HG03442 (cell line): Measurements from ENCODE around the gene RAMP3.
"Not testable (repeated sequence)": the region's sequence is repeated elsewhere in the genome, so short reads cannot be mapped to it uniquely, and the experiment has no call there.

ENCODE experiments used
- ATAC-seq: cut with Tn5 transposase; IDR thresholded peaks from one replicate; pipeline ENCODE4 v1.9.1; 2021; ENCODE audit warnings: mild to moderate bottlenecking, moderate library complexity; ENCODE audit not compliant: unreplicated experiment

The RAMP3 gene

GRCh38 chr7:45155941-45156340, 1.6 kb upstream of the RAMP3 start:
- no peak for ATAC-seq

GRCh38 chr7:45156516-45157272, 897 bp upstream of the RAMP3 start:
- ATAC-seq: no peak

DNA sequence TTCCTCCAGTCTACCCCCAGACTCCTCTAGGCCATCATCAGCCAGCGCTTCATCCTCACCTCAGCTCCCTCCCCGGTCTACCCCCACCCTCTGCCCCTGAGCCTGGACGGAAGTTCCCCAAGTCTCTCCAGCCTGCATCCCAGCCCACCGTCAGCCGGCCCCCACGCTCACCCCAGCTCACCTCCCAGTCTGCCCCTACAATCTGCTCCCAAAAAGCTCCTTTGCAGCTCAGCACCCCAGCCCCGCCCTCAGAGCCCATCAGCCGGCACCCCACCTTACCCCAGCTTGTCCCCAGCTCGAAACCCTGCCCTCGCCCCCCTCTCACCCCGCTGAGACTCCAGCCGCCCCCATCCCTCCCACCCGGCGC, 322 bp upstream of the RAMP3 start:
- no peak for ATAC-seq

DNA sequence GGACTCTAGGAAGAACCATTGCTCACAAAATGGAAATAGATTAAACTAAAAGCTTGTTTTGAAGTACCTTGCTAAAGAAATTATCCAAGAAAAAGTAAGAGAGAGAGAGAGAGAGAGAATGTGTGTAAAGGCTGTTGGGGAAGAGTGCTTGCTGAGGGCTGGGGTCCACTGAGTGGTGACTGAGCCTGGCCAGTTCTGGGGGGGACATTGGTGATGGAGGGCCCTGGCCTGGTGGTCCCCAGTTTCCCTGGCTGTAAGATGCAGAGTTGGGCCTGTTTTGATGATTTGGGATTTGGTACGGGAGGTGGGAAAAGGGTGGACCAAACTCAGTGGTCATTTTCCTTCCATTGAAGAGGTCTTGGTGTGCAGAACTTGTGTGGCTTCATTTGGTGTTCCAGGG, 880 bp downstream of the RAMP3 start:
- ATAC-seq: no peak

DNA sequence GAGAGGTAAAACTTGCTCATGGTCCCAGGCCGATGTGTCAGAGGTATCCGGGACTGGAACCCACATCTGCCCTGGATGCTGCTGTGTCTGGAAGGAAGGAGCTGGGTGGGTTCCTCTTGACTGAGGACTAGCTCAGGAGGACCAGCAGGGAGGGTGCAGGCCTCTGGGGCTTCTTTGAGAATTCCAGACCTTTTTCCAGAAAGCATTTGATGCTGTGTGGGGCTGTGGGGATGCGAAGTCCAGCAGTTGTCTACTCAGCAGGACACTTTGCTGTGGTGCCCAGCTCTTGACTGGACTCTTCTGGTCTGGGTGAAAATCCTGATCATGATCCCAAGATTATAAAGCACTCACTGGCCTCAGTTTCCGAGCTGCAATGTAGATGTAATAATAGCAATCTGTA, 1.7 kb downstream of the RAMP3 start:
- no peak for ATAC-seq

GRCh38 chr7:45160417-45160881, 2.9 kb downstream of the RAMP3 start:
- ATAC-seq: peak; percentile 63

DNA sequence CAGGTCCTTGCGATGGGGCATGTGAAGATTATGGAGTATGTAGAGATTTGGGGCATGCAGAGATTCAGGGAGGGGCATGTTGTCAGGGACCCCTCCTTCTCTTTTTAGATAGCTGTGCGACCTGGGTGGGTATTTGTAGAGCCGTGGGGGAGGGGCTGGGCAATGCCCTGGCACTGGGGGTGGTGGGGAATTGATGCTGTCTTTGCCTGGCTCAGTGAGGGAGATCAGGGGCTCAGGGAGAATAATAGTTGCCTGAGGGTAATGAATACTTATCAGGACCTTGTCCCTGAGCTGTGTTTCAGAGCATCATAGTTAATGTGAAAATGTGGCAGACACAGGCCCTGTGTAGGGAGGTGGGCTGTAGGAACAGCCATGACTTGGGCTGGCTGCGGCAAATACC, 3.5 kb downstream of the RAMP3 start:
- no peak for ATAC-seq

DNA sequence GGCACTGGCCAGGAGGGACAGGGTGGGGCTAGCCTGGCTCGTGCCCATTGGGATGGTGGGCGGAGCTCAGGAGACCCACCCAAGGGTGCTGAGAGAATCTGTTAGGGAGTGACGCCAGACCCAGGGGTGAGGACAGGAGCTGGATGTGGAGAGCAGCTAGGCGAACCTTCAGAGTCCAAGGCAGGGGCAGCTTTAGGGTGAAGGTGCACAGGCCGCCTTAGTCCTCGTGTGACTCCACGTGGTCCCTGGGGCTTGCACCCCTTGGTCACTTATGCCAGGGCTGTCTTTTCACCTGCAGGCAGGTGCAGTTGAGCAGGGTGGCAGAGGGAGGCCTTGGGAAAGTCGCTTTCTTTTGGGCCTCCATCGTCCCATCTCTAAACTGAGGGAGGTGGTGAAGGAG, 4.3 kb downstream of the RAMP3 start:
- ATAC-seq: no peak

DNA sequence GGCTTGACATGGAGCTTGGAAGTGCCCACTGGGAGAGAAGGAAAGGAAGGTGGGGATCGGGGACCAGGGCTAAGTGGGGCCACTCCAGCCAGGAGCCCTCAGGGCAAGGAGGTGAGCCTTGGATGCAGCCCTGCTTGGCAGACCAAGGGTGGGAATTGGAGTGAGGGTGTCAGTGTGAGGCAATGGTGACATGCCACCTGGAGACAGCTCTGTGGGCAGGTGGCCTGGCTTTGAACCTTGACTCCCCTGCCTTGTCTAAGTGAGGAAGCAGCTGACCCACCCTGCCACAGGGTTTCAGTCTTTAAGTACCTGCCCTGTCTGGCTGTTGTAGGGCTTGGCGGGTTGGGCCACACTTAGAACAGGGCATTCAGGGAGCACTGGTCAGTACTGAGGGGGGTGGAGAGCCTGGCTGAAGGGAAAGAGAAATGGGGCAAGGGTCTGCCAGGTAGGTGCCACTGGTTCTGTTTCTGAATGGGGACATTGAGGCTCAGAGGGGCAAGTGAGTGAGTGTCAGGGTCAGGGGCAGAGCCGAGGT, 4.8 kb downstream of the RAMP3 start:
- no peak for ATAC-seq

- no peak for ATAC-seq
Observed at GRCh38 chr7:45162943-45163691, 5.5 kb downstream of the RAMP3 start.

- ATAC-seq: no peak
Observed at GRCh38 chr7:45163692-45164052, 6.1 kb downstream of the RAMP3 start.

DNA sequence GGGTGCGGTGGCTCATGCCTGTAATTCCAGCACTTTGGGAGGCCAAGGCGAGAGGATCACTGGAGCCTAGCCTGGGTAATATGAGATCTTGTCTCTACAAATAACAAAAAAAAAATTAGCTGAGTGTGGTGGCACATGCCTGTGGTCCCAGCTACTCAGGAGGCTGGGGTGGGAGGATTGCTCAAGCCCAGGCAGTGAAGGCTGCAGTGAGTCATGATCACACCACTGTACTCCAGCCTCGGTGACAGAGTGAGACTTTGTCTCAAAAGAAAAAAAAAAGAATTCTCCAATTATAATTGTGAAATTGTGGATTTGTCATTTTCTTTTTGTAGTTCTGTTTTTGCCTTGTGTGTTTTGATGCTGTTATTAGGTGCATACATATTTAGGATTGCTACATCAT, 6.7 kb downstream of the RAMP3 start:
- not testable (repeated sequence) for ATAC-seq

- no peak for ATAC-seq
Observed at GRCh38 chr7:45165857-45166256, 8.3 kb downstream of the RAMP3 start.

DNA sequence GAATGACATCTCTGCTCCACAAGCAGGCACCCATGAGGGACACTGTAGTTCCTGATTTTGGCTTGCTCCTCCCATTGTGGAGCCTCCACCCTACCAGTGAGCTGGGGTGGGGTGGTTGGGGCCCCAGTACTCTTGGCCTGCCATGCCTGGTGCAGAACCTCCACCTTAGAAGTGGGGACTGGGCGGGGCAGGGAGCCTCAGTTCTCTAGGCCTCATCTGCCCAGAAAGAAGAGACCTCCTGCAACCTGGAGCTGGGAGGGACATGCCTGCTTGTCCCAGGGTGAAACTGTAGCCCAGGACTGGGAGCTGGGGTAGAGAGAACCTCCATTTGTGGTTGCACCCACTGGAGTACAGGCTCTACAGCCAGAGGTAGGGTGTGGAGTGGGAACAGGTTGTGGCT, 14.4 kb downstream of the RAMP3 start:
- no peak for ATAC-seq

DNA sequence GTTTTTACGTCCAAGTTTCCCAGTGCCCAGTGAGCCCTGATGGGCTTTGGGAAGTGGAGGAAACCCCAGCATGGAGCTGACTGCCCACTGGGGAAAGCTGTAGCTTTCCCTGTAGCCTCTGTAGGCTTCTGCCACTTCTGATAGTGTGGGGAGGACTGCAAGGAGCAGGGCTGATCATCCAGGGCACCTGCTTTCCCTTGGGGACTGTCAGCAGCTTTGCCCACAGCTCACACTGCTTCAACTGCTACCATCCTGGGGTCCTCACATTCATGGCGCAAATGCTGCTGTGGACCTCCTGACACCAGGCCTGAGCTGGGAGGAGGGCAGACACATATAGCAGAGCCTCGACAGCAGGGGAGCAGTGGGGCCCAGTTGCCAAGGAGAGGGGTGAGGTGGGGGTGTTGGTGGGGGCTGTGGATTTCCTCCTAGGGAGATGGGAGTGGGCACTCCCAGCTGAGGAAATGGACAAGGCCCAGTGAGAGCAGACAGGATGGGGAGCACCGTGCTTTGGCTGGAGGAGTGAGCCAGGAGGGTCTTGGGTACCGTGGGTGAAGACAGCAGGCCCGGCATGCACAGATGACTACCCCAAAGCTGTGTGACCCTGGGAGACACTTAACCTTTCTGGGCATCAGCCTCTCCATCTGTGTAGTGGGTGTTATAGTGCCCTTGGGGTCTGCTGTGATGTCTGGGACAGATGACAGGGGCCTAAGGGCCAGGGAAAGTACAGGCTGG, 16.2 kb downstream of the RAMP3 start:
- no peak for ATAC-seq

DNA sequence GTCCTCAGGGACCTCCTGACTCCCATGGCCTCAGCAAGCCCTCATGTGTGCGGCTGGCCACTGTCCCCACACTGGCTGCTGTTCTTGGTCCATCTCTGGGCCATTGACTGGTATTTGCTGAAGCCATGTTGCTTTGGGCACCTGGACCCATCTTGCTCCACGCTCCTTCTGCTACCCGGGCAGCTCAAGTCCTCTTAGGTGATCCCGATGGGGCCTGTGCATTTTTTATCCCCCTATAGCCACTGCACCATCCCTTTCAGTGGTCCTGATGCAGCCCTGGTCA, 16.7 kb downstream of the RAMP3 start:
- no peak for ATAC-seq

GRCh38 chr7:45174966-45175765, 17.6 kb downstream of the RAMP3 start:
- no peak for ATAC-seq

DNA sequence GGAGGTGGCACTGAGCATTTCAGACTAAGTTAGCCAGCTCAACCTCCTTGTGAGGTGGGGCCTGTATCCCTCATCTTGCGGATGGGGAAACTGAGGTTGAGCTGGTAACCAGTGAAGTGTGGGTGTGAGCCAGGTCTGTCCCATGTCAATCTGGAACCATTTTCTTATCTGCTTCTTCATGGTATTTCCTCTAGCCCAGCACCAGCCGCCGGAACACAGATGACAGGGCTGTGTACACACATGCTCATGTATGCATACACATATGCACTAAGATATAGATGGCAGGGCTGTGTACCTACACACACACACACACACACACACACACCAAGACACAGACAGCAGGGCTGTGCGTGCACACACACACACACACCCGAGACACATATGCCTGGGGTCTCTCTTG, 18.5 kb downstream of the RAMP3 start:
- ATAC-seq: no peak

GRCh38 chr7:45176886-45177731, 19.5 kb downstream of the RAMP3 start:
- no peak for ATAC-seq

DNA sequence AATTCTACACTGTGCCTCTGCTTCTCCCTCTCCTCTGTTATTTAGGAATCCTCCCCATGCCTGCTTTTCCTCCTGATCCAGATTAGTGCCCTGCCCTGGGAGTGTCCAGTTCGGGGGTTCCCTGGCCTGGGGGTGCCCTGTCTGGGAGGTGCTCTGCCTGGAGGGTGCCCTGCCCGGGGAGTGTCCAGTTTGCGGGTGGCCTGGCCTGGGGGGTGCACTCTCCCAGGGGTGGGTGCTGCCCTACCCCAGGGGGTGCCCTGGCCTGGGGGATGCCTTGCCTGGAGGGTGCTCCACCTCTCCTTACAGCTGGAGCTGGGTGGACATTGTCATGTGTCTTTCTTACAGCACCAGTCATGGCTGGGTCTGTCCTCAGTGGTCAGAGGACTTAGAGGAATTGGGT, 20.2 kb downstream of the RAMP3 start:
- no peak for ATAC-seq
